GM18520 (cell line): ENCODE measurements around the gene NAPA.

Experiments
- ATAC-seq: cut with Tn5 transposase; IDR thresholded peaks from one replicate; pipeline ENCODE4 v1.9.1; 2021; ENCODE audit not compliant: unreplicated experiment

Gene NAPA

GRCh38 chr19:47514869-47515588 lies at the start of gene NAPA:
NAPA (minus strand) TSS chr19:47515063; CDS start chr19:47514940, 123 bp downstream.
- peak; percentile 70 for ATAC-seq

GRCh38 chr19:47564081-47564480 lies 49.2 kb upstream of the NAPA start:
- ATAC-seq, result no peak

- ATAC-seq, result no peak
Observed at GRCh38 chr19:47561440-47562057, 46.7 kb upstream of the NAPA start.

GRCh38 chr19:47560999-47561398 lies 46.1 kb upstream of the NAPA start:
- ATAC-seq, result no peak

- ATAC-seq, result no peak
Observed at GRCh38 chr19:47550129-47550528, 35.3 kb upstream of the NAPA start.

- no peak for ATAC-seq
Observed at GRCh38 chr19:47549261-47549862, 34.5 kb upstream of the NAPA start.

- ATAC-seq, result no peak
Observed at GRCh38 chr19:47547199-47547598, 32.3 kb upstream of the NAPA start.

- no peak for ATAC-seq
Observed at GRCh38 chr19:47545061-47545948, 30.4 kb upstream of the NAPA start.

GRCh38 chr19:47544476-47544875 lies 29.6 kb upstream of the NAPA start:
- no peak for ATAC-seq

- ATAC-seq, result no peak
Observed at GRCh38 chr19:47544075-47544474, 29.2 kb upstream of the NAPA start.

- no peak for ATAC-seq
Observed at GRCh38 chr19:47542030-47542475, 27.2 kb upstream of the NAPA start.

- peak; percentile 50 for ATAC-seq
Observed at GRCh38 chr19:47541518-47541917, 26.7 kb upstream of the NAPA start.

- ATAC-seq, result no peak
Observed at GRCh38 chr19:47540748-47541147, 25.9 kb upstream of the NAPA start.

GRCh38 chr19:47539747-47540311 lies 25.0 kb upstream of the NAPA start:
- no peak for ATAC-seq

GRCh38 chr19:47538812-47539211 lies 23.9 kb upstream of the NAPA start:
- no peak for ATAC-seq

GRCh38 chr19:47537493-47537892 lies 22.6 kb upstream of the NAPA start:
- no peak for ATAC-seq

- no peak for ATAC-seq
Observed at GRCh38 chr19:47534628-47535027, 19.8 kb upstream of the NAPA start.

GRCh38 chr19:47531640-47532387 lies 17.0 kb upstream of the NAPA start:
- no peak for ATAC-seq

- no peak for ATAC-seq
Observed at GRCh38 chr19:47529018-47529742, 14.3 kb upstream of the NAPA start.

- no peak for ATAC-seq
Observed at GRCh38 chr19:47526798-47527197, 11.9 kb upstream of the NAPA start.
